Neuronal stem cell (in vitro differentiated cells): ENCODE results near the gene GPATCH3.

ENCODE experiments used
- DNase-seq: peaks from one replicate; pipeline ENCODE4 v3.0.0-alpha.2; 2013; ENCODE audit warnings: low spot score
- H2AFZ ChIP-seq: one replicate; pipeline ENCODE4 v1.6.1; 2013; ENCODE audit warnings: mild to moderate bottlenecking, low read length, inconsistent platforms
- H2AK5ac ChIP-seq: 2 replicates; pipeline ENCODE4 v1.6.1; 2013; ENCODE audit warnings: low read depth, mild to moderate bottlenecking, inconsistent platforms, low read length, moderate library complexity, mixed read lengths
- H2BK120ac ChIP-seq: 2 replicates; pipeline ENCODE4 v1.6.1; 2013; ENCODE audit warnings: low read depth, mild to moderate bottlenecking, inconsistent platforms, low read length, moderate library complexity, mixed read lengths
- H2BK12ac ChIP-seq: one replicate; pipeline ENCODE4 v1.6.1; 2013; ENCODE audit warnings: low read length, inconsistent platforms
- H2BK15ac ChIP-seq: 2 replicates; pipeline ENCODE4 v1.6.1; 2013; ENCODE audit warnings: mild to moderate bottlenecking, low read length, inconsistent platforms, mixed read lengths
- H2BK5ac ChIP-seq: one replicate; pipeline ENCODE4 v1.6.1; 2013; ENCODE audit warnings: inconsistent platforms, mild to moderate bottlenecking, low read length, moderate library complexity
- H3K14ac ChIP-seq: one replicate; pipeline ENCODE4 v1.6.1; 2013; ENCODE audit warnings: low read length, inconsistent platforms
- H3K18ac ChIP-seq: 2 replicates; pipeline ENCODE4 v1.6.1; 2013; ENCODE audit warnings: low read length, inconsistent platforms
- H3K23ac ChIP-seq: 2 replicates; pipeline ENCODE4 v1.6.1; 2013; ENCODE audit warnings: low read depth, mild to moderate bottlenecking, mixed read lengths, low read length, inconsistent platforms; ENCODE audit not compliant: poor library complexity
- H3K27ac ChIP-seq: replicated peaks from 3 replicates; pipeline ENCODE4 v1.5.1; 2013; ENCODE audit warnings: low read length, inconsistent platforms
- H3K27me3 ChIP-seq, 3 experiments: 2 replicates each; pipeline ENCODE4 v1.6.1; 2013; ENCODE audit warnings: low read length in 3 of 3, mild to moderate bottlenecking in 2 of 3, inconsistent platforms in 1 of 3, low read depth in 1 of 3, mixed read lengths in 1 of 3, moderate library complexity in 1 of 3; ENCODE audit not compliant: control insufficient read depth in 3 of 3, insufficient read depth in 3 of 3
- H3K36me3 ChIP-seq, 2 donors: replicated peaks in 1 of 2; 2 replicates each; pipeline ENCODE4 v1.6.1; 2013; ENCODE audit warnings: low read length in 2 of 2; ENCODE audit not compliant: control insufficient read depth in 2 of 2, insufficient read depth in 2 of 2
- H3K4ac ChIP-seq: 2 replicates; pipeline ENCODE4 v1.6.1; 2013; ENCODE audit warnings: inconsistent platforms, mild to moderate bottlenecking, low read length, moderate library complexity
- H3K4me1 ChIP-seq, 2 donors: 1 replicate in 1 of 2; 2 replicates in 1 of 2; pipeline ENCODE4 v1.6.1; 2013; ENCODE audit warnings: low read length in 2 of 2, low read depth in 1 of 2; ENCODE audit not compliant: control insufficient read depth in 2 of 2, insufficient read depth in 1 of 2
- H3K4me2 ChIP-seq: one replicate; pipeline ENCODE4 v1.6.1; 2013; ENCODE audit warnings: mild to moderate bottlenecking, low read length, inconsistent platforms; ENCODE audit not compliant: insufficient read depth, poor library complexity, severe bottlenecking
- H3K4me3 ChIP-seq, 2 donors: 2 replicates each; pipeline ENCODE4 v1.5.1; 2013; ENCODE audit warnings: low read length in 2 of 2, mild to moderate bottlenecking in 2 of 2, inconsistent platforms in 1 of 2, moderate library complexity in 1 of 2
- H3K79me1 ChIP-seq: one replicate; pipeline ENCODE4 v1.6.1; 2013; ENCODE audit warnings: low read depth, mild to moderate bottlenecking, inconsistent platforms, low read length, moderate library complexity
- H3K9ac ChIP-seq: one replicate; pipeline ENCODE4 v1.6.1; 2013; ENCODE audit warnings: mild to moderate bottlenecking, low read depth, low read length, inconsistent platforms; ENCODE audit not compliant: poor library complexity
- H3K9me3 ChIP-seq, 2 donors: replicated peaks in 1 of 2; 2 replicates each; pipeline versions ENCODE3 to v1.6.1; 2013; ENCODE audit warnings: low read length in 2 of 2, mild to moderate bottlenecking in 2 of 2, inconsistent platforms in 1 of 2, low read depth in 1 of 2, mixed read lengths in 1 of 2, moderate library complexity in 1 of 2; ENCODE audit not compliant: control insufficient read depth in 2 of 2, insufficient read depth in 1 of 2
- H4K8ac ChIP-seq: one replicate; pipeline ENCODE4 v1.6.1; 2013; ENCODE audit warnings: low read depth, mild to moderate bottlenecking, inconsistent platforms, low read length, moderate library complexity
- H4K91ac ChIP-seq: one replicate; pipeline ENCODE4 v1.6.1; 2013; ENCODE audit warnings: low read length, low read depth, mild to moderate bottlenecking, inconsistent platforms; ENCODE audit not compliant: poor library complexity
- WGBS, 2 donors: extraction: QIAGEN DNeasy Blood & Tissue Kit; methylation state at CpG; one replicate each; pipeline ENCODE4 v1.1.7; 2013; ENCODE audit warnings: missing lambda C conversion rate in 2 of 2, mixed read lengths in 1 of 2; ENCODE audit not compliant: insufficient read length in 2 of 2, insufficient replicate concordance in 1 of 2; ENCODE audit errors: extremely low coverage in 2 of 2; 5-methylcytosine and 5-hydroxymethylcytosine counted together

The GPATCH3 gene

GRCh38 chr1:26913754-26914619, 13.7 kb upstream of the GPATCH3 start, which contains the start of gene NR0B2:
NR0B2 (minus strand) TSS chr1:26913975; CDS start chr1:26913940, 35 bp downstream.
- Histone ChIP-seq H2BK15ac (peak within 1 kb of the TSS; percentile 87), H2BK5ac (peak within 1 kb of the TSS; percentile 84), H3K4me2 (no peak within 1 kb of the TSS), H3K27me3 (peaks cover 0 to 32% (median 2%) of the 10 kb centered on the region in 3 experiments), H2BK12ac (no peak within 1 kb of the TSS), H3K4me1 (peaks cover 0 to 4% of the 10 kb centered on the region in 2 donors), H4K8ac (peak within 1 kb of the TSS; percentile 65), H2AK5ac (peak within 1 kb of the TSS; percentile 63), H3K18ac (peak within 1 kb of the TSS; percentile 57), H3K79me1 (no peaks in the 10 kb centered on the region), H2AFZ (no peak within 1 kb of the TSS), H4K91ac (no peak within 1 kb of the TSS), H3K23ac (peak within 1 kb of the TSS; percentile 80), H3K4me3 (peak within 1 kb of the TSS in 1 of 2 donors; percentile 60), H3K4ac (no peak within 1 kb of the TSS), H3K9me3 (no peaks in the 10 kb centered on the region), H3K36me3 (no peaks in the 10 kb centered on the region), H3K14ac (no peak within 1 kb of the TSS), H3K27ac (no peak within 1 kb of the TSS), H2BK120ac (no peak within 1 kb of the TSS), H3K9ac (no peak within 1 kb of the TSS)
- WGBS, 2 donors, result no CpG with 5 or more reads among the region's 16 CpGs
- DNase-seq, result no peak

GRCh38 chr1:26913389-26913753, 13.1 kb upstream of the GPATCH3 start:
- no peak overlapping the region for H3K4me3 ChIP-seq
- H4K91ac ChIP-seq, result no peak overlapping the region
- H2BK15ac ChIP-seq, result no peak overlapping the region
- H2BK120ac ChIP-seq, result no peak overlapping the region
- H3K23ac ChIP-seq, result peak overlapping the region; percentile 80
- DNase-seq, result no peak
- H4K8ac ChIP-seq, result peak overlapping the region; percentile 65
- H3K4me1 ChIP-seq, result peaks cover 0 to 4% of the 10 kb centered on the region in 2 donors
- H3K18ac ChIP-seq, result no peak overlapping the region
- no peak overlapping the region for H3K9ac ChIP-seq
- no peaks in the 10 kb centered on the region for H3K79me1 ChIP-seq
- no peak overlapping the region for H3K4me2 ChIP-seq
- H2AK5ac ChIP-seq, result peak overlapping the region; percentile 63
- WGBS, 2 donors, result no CpG with 5 or more reads among the region's 5 CpGs
- H3K36me3 ChIP-seq, result no peaks in the 10 kb centered on the region
- H3K27ac ChIP-seq, result no peak overlapping the region
- peak overlapping the region; percentile 84 for H2BK5ac ChIP-seq
- no peak overlapping the region for H3K4ac ChIP-seq
- H2AFZ ChIP-seq, result no peak overlapping the region
- H3K14ac ChIP-seq, result no peak overlapping the region
- no peaks in the 10 kb centered on the region for H3K9me3 ChIP-seq
- H3K27me3 ChIP-seq, result peaks cover 0 to 32% (median 2%) of the 10 kb centered on the region in 3 experiments
- no peak overlapping the region for H2BK12ac ChIP-seq

GRCh38 chr1:26912147-26912490, 11.9 kb upstream of the GPATCH3 start:
- no peak overlapping the region for H2BK12ac ChIP-seq
- no peak overlapping the region for H4K8ac ChIP-seq
- no peak overlapping the region for H3K4me3 ChIP-seq
- no peak overlapping the region for H2BK5ac ChIP-seq
- no peak overlapping the region for H3K4ac ChIP-seq
- no peak overlapping the region for H2AK5ac ChIP-seq
- WGBS, 2 donors, result no CpG with 5 or more reads among the region's 2 CpGs
- H3K4me2 ChIP-seq, result no peak overlapping the region
- peak overlapping the region; percentile 20 for H2BK15ac ChIP-seq
- H2AFZ ChIP-seq, result no peak overlapping the region
- no peak overlapping the region for H3K9ac ChIP-seq
- peaks cover 0 to 4% of the 10 kb centered on the region in 2 donors for H3K4me1 ChIP-seq
- peaks cover 0 to 34% (median 2%) of the 10 kb centered on the region in 3 experiments for H3K27me3 ChIP-seq
- H4K91ac ChIP-seq, result no peak overlapping the region
- H3K18ac ChIP-seq, result no peak overlapping the region
- H3K23ac ChIP-seq, result no peak overlapping the region
- no peak overlapping the region for H3K27ac ChIP-seq
- H3K9me3 ChIP-seq, result no peaks in the 10 kb centered on the region
- DNase-seq, result no peak
- no peaks in the 10 kb centered on the region for H3K36me3 ChIP-seq
- peak overlapping the region; percentile 31 for H3K14ac ChIP-seq
- no peak overlapping the region for H2BK120ac ChIP-seq
- H3K79me1 ChIP-seq, result no peaks in the 10 kb centered on the region

GRCh38 chr1:26911399-26912146, 11.3 kb upstream of the GPATCH3 start:
- Histone ChIP-seq H4K8ac (no peak overlapping the region), H3K18ac (peak overlapping the region; percentile 36), H3K4ac (no peak overlapping the region), H3K14ac (peak overlapping the region; percentile 31), H2AFZ (no peak overlapping the region), H4K91ac (no peak overlapping the region), H2BK12ac (peak overlapping the region; percentile 34), H2BK5ac (no peak overlapping the region), H3K23ac (peak overlapping the region; percentile 37), H3K4me2 (no peak overlapping the region), H2BK15ac (peak overlapping the region; percentile 20), H3K9ac (no peak overlapping the region), H3K79me1 (no peaks in the 10 kb centered on the region), H2BK120ac (no peak overlapping the region), H3K9me3 (no peaks in the 10 kb centered on the region), H3K4me1 (peaks cover 0 to 4% of the 10 kb centered on the region in 2 donors), H3K4me3 (no peak overlapping the region), H3K27me3 (peaks cover 0 to 34% (median 2%) of the 10 kb centered on the region in 3 experiments), H3K27ac (no peak overlapping the region), H2AK5ac (peak overlapping the region; percentile 56), H3K36me3 (no peaks in the 10 kb centered on the region)
- no peak for DNase-seq
- no CpG with 5 or more reads among the region's 8 CpGs for WGBS, 2 donors
